ENCODE results near the gene ECPAS.

- TF ChIP-seq EZH2 (IDR thresholded peaks at IDR 0.05; ENCODE audit: insufficient read depth, poor library complexity, severe bottlenecking) (no peak), EZH2phosphoT487 (IDR thresholded peaks at IDR 0.05; ENCODE audit: insufficient read depth, low read depth) (no peak)
Observed at GRCh38 chr9:111433082-111433481, 51.1 kb downstream of the ECPAS start.
